DOHH2 (cell line): Measurements from ENCODE around the gene MALRD1.

ENCODE experiments used
- EZH2phosphoT487 ChIP-seq: fragments of 200-600 bp; sonication (generic); IDR thresholded peaks from 2 replicates; pipeline ENCODE4 v1.6.1; 2017; ENCODE audit warnings: borderline replicate concordance, mild to moderate bottlenecking, antibody characterized with exemption, low read length, moderate library complexity, mixed read lengths
- TF ChIP-seq, protein P1 (sequence below): fragments of 200-600 bp; sonication (generic); IDR thresholded peaks from one replicate; pipeline ENCODE4 v1.5.1; 2014; ENCODE audit warnings: antibody characterized with exemption, mild to moderate bottlenecking, low read depth, low read length; ENCODE audit not compliant: poor library complexity, severe bottlenecking

GRCh38 chr10:19549503-19549902, 500.9 kb downstream of the MALRD1 start:
- TF ChIP-seq, protein P1, sequence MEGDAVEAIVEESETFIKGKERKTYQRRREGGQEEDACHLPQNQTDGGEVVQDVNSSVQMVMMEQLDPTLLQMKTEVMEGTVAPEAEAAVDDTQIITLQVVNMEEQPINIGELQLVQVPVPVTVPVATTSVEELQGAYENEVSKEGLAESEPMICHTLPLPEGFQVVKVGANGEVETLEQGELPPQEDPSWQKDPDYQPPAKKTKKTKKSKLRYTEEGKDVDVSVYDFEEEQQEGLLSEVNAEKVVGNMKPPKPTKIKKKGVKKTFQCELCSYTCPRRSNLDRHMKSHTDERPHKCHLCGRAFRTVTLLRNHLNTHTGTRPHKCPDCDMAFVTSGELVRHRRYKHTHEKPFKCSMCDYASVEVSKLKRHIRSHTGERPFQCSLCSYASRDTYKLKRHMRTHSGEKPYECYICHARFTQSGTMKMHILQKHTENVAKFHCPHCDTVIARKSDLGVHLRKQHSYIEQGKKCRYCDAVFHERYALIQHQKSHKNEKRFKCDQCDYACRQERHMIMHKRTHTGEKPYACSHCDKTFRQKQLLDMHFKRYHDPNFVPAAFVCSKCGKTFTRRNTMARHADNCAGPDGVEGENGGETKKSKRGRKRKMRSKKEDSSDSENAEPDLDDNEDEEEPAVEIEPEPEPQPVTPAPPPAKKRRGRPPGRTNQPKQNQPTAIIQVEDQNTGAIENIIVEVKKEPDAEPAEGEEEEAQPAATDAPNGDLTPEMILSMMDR = no peak
- TF ChIP-seq EZH2phosphoT487 = no peak
